GM18499 (cell line): Measurements from ENCODE around the gene RASGEF1C.

Source experiments
- ATAC-seq: cut with Tn5 transposase; IDR thresholded peaks from one replicate; pipeline ENCODE4 v1.9.1; 2021; ENCODE audit warnings: moderate number of reproducible peaks; ENCODE audit not compliant: insufficient read depth, unreplicated experiment

Gene RASGEF1C

GRCh38 chr5:180111273-180112002, 97.6 kb downstream of the RASGEF1C start:
- ATAC-seq: no peak

- no peak for ATAC-seq
These were observed 99.1 kb downstream of the RASGEF1C start for GRCh38 chr5:180109920-180110319.

- no peak for ATAC-seq
These were observed 102.0 kb downstream of the RASGEF1C start for GRCh38 chr5:180107005-180107404.

- ATAC-seq: no peak
These were observed 103.1 kb downstream of the RASGEF1C start for GRCh38 chr5:180105827-180106312.

- no peak for ATAC-seq
These were observed 104.9 kb downstream of the RASGEF1C start for GRCh38 chr5:180104168-180104530.

GRCh38 chr5:180103487-180104167, 105.4 kb downstream of the RASGEF1C start:
- ATAC-seq: no peak

- no peak for ATAC-seq
These were observed 106.4 kb downstream of the RASGEF1C start for GRCh38 chr5:180102636-180103035.

GRCh38 chr5:180101451-180102105, 107.4 kb downstream of the RASGEF1C start:
- no peak for ATAC-seq

GRCh38 chr5:180100621-180101450, 108.2 kb downstream of the RASGEF1C start:
- ATAC-seq: no peak

GRCh38 chr5:180099733-180100611, 109.0 kb downstream of the RASGEF1C start:
- no peak for ATAC-seq

GRCh38 chr5:180098991-180099732, 109.8 kb downstream of the RASGEF1C start:
- no peak for ATAC-seq

GRCh38 chr5:180098526-180098925, 110.5 kb downstream of the RASGEF1C start:
- no peak for ATAC-seq

- no peak for ATAC-seq
These were observed 111.1 kb downstream of the RASGEF1C start for GRCh38 chr5:180097926-180098325.

- ATAC-seq: no peak
These were observed 111.7 kb downstream of the RASGEF1C start for GRCh38 chr5:180097163-180097894.

GRCh38 chr5:180096616-180097015, 112.4 kb downstream of the RASGEF1C start:
- no peak for ATAC-seq

- no peak for ATAC-seq
These were observed 113.5 kb downstream of the RASGEF1C start for GRCh38 chr5:180095545-180095944.

- ATAC-seq: no peak
These were observed 115.2 kb downstream of the RASGEF1C start for GRCh38 chr5:180093651-180094382.
